ENCODE measurements around the gene HFE. TPM values are rescaled to one million over a fixed set of nuclear protein-coding genes. Genes with fewer than 3 reads are reported as not detected.

Gene HFE
- total and polyA plus RNA-seq, 2 of the 13 experiments (the other 11 are each of a cell fraction or from before 2014, with no cell fraction given): 3.7 to 6.3 TPM

- TF ChIP-seq ZBTB49 (CRISPR knock-in tag; IDR thresholded peaks at IDR 0.05; ENCODE audit: borderline replicate concordance) (peak; percentile 96; the same call in 1 of the 2 replicates), YEATS2 (CRISPR knock-in tag; IDR thresholded peaks at IDR 0.05; ENCODE audit: borderline replicate concordance) (0 out of 2 replicates have a peak, but pooled peaks have one; percentile 46), ZNF710 (CRISPR knock-in tag; IDR thresholded peaks at IDR 0.05; ENCODE audit: borderline replicate concordance) (peak; percentile 57; the same call in 1 of the 2 replicates), MLLT10 (CRISPR knock-in tag; IDR thresholded peaks at IDR 0.05) (no peak), ZBTB25 (CRISPR knock-in tag; IDR thresholded peaks at IDR 0.05) (peak; percentile 57; the same call in 1 of the 2 replicates), ZNF746 (CRISPR knock-in tag; IDR thresholded peaks at IDR 0.05) (peak; percentile 89), SIN3B (IDR thresholded peaks at IDR 0.05; ENCODE audit: low read length) (peak; percentile 78), TFDP1 (CRISPR knock-in tag; IDR thresholded peaks at IDR 0.05; ENCODE audit: borderline replicate concordance) (peak; percentile 85; the same call in 1 of the 2 replicates), ARID2 (CRISPR knock-in tag; IDR thresholded peaks at IDR 0.05; ENCODE audit: borderline replicate concordance) (peak; percentile 64), ZNF768 (CRISPR knock-in tag; IDR thresholded peaks at IDR 0.05) (peak; percentile 92), RBM39 (IDR thresholded peaks at IDR 0.05; ENCODE audit: low read depth, low read length, poor library complexity, severe bottlenecking) (peak; percentile 92), ESRRA (CRISPR knock-in tag; IDR thresholded peaks at IDR 0.05; ENCODE audit: low read depth) (peak; percentile 57; the same call in 1 of the 2 replicates), NONO (IDR thresholded peaks at IDR 0.05) (no peak), NONO (CRISPR knock-in tag; conservative IDR thresholded peaks at IDR 0.05) (peak; percentile 87), NFRKB (IDR thresholded peaks at IDR 0.05) (no peak)
Observed at GRCh38 chr6:26045065-26045927, 41.9 kb upstream of the HFE start (continued).
